LNCaP clone FGC (cell line): Measurements from ENCODE around the gene DNAH12.

Source experiments
- DNase-seq: peaks from one replicate; pipeline ENCODE4 v3.0.0-alpha.2; 2011; ENCODE audit warnings: low read depth
- H3K4me3 ChIP-seq: 2 replicates; pipeline ENCODE4 v1.5.1; 2011; ENCODE audit warnings: mild to moderate bottlenecking, low read depth, low read length, control low read depth
- TF ChIP-seq, protein P1 (sequence below): IDR thresholded peaks from 2 replicates; pipeline ENCODE4 v1.5.1; 2012; ENCODE audit warnings: mild to moderate bottlenecking; ENCODE audit not compliant: control insufficient read depth, insufficient read depth; ENCODE audit errors: extremely low read depth

DNAH12 gene

GRCh38 chr3:57544181-57545125, at the start of gene DNAH12:
DNAH12 (minus strand) TSS chr3:57544344; CDS start chr3:57542870, 1,474 bp downstream.
- no peak for DNase-seq
- TF ChIP-seq, protein P1, sequence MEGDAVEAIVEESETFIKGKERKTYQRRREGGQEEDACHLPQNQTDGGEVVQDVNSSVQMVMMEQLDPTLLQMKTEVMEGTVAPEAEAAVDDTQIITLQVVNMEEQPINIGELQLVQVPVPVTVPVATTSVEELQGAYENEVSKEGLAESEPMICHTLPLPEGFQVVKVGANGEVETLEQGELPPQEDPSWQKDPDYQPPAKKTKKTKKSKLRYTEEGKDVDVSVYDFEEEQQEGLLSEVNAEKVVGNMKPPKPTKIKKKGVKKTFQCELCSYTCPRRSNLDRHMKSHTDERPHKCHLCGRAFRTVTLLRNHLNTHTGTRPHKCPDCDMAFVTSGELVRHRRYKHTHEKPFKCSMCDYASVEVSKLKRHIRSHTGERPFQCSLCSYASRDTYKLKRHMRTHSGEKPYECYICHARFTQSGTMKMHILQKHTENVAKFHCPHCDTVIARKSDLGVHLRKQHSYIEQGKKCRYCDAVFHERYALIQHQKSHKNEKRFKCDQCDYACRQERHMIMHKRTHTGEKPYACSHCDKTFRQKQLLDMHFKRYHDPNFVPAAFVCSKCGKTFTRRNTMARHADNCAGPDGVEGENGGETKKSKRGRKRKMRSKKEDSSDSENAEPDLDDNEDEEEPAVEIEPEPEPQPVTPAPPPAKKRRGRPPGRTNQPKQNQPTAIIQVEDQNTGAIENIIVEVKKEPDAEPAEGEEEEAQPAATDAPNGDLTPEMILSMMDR: no peak
- H3K4me3 ChIP-seq: peak within 1 kb of the TSS; percentile 28

GRCh38 chr3:57592306-57592705, 48.2 kb upstream of the DNAH12 start:
- no peak overlapping the region for H3K4me3 ChIP-seq
- DNase-seq: no peak
- TF ChIP-seq, protein P1: no peak

DNA sequence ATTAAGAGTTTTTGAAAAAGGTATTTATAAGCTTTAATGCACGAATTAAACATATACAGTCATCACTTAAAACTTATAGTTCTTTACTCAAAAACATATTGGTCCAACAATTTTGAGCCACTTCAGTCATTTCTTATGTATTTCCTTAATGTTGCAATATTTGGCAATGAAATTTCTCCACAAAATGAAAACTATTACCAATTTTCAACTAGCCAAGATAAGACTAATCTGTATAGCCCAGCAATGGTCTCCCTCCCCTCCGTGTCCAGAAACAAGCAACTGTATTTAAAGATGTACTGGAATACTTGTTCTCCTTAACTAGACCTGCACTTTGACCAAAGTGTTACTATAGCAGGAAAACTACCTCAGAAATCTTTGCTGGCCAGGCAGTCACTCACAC, 43.8 kb upstream of the DNAH12 start:
- TF ChIP-seq, protein P1: no peak
- H3K4me3 ChIP-seq: no peak overlapping the region
- DNase-seq: no peak

DNA sequence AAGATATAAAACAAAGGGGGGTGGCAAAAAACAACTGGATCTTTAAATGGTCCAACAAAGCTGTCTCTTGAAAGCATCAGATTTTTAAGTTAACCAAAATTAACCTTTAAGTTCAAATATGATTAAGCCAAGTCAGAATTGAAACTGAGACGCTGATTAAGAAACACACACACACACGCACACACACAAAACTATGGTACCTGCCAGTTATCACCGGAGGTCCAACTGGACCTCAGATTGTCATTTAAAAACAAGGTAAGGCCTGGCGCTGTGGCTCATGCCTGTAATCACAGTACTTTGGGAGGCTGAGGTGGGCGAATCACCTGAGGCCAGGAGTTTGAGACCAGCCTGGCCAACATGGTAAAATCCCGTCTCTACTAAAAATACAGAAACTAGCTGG, 42.6 kb upstream of the DNAH12 start:
- H3K4me3 ChIP-seq: no peak overlapping the region
- TF ChIP-seq, protein P1: no peak
- DNase-seq: no peak

GRCh38 chr3:57583544-57583943, 39.4 kb upstream of the DNAH12 start:
- no peak for DNase-seq
- TF ChIP-seq, protein P1: no peak
- no peak overlapping the region for H3K4me3 ChIP-seq

DNA sequence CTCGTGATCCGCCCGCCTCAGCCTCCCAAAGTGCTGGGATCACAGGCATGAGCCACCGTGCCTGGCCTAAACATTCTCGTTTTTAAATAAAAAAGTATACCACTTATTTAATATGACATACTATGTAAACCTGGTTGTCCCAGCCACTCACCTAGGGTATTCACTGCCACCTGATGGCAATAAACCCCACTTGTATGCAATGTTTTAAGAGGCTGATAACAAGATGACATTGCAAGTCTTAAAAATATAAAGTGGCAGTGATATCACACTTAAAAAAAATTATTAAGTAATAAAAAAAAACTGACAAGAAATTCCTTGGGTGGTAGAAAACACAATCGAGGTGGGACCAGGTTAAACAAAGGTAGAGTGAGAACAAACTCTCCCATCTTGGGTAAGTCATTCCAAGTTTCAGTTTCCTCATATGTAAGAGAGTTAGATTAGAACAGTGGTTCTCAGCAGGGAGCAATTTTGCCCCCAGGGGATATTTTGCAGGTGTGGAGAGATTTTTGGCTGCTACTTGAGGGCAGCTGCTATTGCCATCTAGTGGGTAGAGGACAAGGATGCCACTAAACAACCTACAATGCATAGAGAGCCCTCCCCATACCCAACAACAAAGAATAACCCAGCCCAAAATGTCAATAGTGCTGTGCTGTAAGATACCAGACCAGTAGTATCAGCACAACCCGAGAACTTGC, 38.5 kb upstream of the DNAH12 start:
- no peak overlapping the region for H3K4me3 ChIP-seq
- DNase-seq: peak; percentile 63
- TF ChIP-seq, protein P1: peak; percentile 52
